ENCODE data around the gene RRAS2.

RRAS2 gene

GRCh38 chr11:14259878-14260277 lies 99.1 kb downstream of the RRAS2 start:
- TF ChIP-seq, protein P1, sequence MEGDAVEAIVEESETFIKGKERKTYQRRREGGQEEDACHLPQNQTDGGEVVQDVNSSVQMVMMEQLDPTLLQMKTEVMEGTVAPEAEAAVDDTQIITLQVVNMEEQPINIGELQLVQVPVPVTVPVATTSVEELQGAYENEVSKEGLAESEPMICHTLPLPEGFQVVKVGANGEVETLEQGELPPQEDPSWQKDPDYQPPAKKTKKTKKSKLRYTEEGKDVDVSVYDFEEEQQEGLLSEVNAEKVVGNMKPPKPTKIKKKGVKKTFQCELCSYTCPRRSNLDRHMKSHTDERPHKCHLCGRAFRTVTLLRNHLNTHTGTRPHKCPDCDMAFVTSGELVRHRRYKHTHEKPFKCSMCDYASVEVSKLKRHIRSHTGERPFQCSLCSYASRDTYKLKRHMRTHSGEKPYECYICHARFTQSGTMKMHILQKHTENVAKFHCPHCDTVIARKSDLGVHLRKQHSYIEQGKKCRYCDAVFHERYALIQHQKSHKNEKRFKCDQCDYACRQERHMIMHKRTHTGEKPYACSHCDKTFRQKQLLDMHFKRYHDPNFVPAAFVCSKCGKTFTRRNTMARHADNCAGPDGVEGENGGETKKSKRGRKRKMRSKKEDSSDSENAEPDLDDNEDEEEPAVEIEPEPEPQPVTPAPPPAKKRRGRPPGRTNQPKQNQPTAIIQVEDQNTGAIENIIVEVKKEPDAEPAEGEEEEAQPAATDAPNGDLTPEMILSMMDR (IDR thresholded peaks at IDR 0.05; ENCODE audit: poor library complexity, severe bottlenecking) = no peak
- no peak overlapping the region for H3K27ac ChIP-seq (ENCODE audit: poor library complexity, severe bottlenecking)
- ATAC-seq (ENCODE audit: low read depth) = no peak
- DNase-seq (ENCODE audit: low spot score) = no peak
- H3K27me3 ChIP-seq (ENCODE audit: insufficient read depth, poor library complexity, severe bottlenecking) = no peaks in the 10 kb centered on the region
- H3K9me3 ChIP-seq (ENCODE audit: severe bottlenecking) = no peaks in the 10 kb centered on the region
- peaks cover 4% of the 10 kb centered on the region for H3K4me1 ChIP-seq (ENCODE audit: insufficient read depth, poor library complexity, severe bottlenecking)
- no peak overlapping the region for H3K4me3 ChIP-seq (ENCODE audit: severe bottlenecking)
- no peaks in the 10 kb centered on the region for H3K36me3 ChIP-seq (ENCODE audit: low read depth)

GRCh38 chr11:14259186-14259784 lies 99.7 kb downstream of the RRAS2 start:
- TF ChIP-seq, protein P1 (IDR thresholded peaks at IDR 0.05; ENCODE audit: poor library complexity, severe bottlenecking) = no peak
- Histone ChIP-seq H3K9me3 (ENCODE audit: severe bottlenecking) (no peaks in the 10 kb centered on the region), H3K4me1 (ENCODE audit: insufficient read depth, poor library complexity, severe bottlenecking) (peaks cover 4% of the 10 kb centered on the region), H3K27me3 (ENCODE audit: insufficient read depth, poor library complexity, severe bottlenecking) (no peaks in the 10 kb centered on the region), H3K4me3 (ENCODE audit: severe bottlenecking) (no peak overlapping the region), H3K36me3 (ENCODE audit: low read depth) (no peaks in the 10 kb centered on the region), H3K27ac (ENCODE audit: poor library complexity, severe bottlenecking) (no peak overlapping the region)
- DNase-seq (ENCODE audit: low spot score) (no peak), ATAC-seq (ENCODE audit: low read depth) (no peak)

DNA sequence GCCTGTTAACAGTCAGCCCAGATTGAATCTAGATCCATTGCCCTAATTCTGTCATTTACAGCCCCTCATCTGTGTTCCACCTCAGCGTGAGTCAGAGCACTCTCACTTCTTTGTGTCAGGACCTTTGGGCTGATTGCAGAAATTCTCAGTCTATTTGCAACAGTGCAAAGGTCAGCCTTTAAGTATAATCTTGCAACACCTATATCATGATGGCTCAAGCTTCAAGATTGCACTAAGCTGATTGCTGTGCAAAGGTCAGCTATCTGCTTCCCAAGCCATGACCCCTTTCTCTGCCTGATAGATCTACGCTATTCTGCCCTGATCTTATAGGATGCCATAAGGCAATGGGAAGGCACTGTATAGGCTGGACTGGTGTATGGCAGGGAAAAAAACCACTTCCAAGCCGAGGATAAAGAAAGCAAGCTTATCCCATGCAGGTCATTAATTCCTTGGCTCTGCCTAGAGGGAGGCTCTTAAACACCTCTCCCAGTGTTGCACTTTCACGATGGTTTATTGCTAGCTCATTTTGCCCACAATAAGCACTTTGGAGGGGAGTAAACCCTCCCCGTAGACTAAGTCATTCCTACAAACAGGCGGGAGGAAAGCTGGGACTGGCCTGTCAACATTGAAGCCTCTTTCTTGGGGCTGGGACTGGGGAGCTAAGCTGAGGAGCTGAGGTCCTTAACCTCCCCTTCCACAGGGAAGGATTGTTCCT lies 100.6 kb downstream of the RRAS2 start:
- H3K9me3 ChIP-seq (ENCODE audit: severe bottlenecking) = no peaks in the 10 kb centered on the region
- TF ChIP-seq, protein P1 (IDR thresholded peaks at IDR 0.05; ENCODE audit: poor library complexity, severe bottlenecking) = no peak
- H3K27ac ChIP-seq (ENCODE audit: poor library complexity, severe bottlenecking) = no peak overlapping the region
- H3K4me3 ChIP-seq (ENCODE audit: severe bottlenecking) = no peak overlapping the region
- H3K36me3 ChIP-seq (ENCODE audit: low read depth) = no peaks in the 10 kb centered on the region
- peaks cover 4% of the 10 kb centered on the region for H3K4me1 ChIP-seq (ENCODE audit: insufficient read depth, poor library complexity, severe bottlenecking)
- DNase-seq (ENCODE audit: low spot score) = no peak
- peak; percentile 74 for ATAC-seq (ENCODE audit: low read depth)
- no peaks in the 10 kb centered on the region for H3K27me3 ChIP-seq (ENCODE audit: insufficient read depth, poor library complexity, severe bottlenecking)

DNA sequence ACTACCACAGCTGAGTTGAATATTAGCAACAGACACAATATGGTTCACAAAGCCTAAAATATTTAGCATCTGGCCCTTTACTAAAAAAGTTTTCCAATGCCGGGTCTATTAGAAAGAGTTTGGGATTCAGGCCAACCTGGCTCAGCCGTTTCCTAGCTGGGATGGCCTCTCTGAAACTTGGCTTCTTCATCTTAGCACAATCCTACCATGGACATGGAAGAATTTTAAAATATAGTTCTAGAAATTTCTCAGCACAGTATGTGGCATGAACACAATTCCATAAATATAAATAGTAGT lies 103.8 kb downstream of the RRAS2 start:
- ATAC-seq (ENCODE audit: low read depth) (no peak), DNase-seq (ENCODE audit: low spot score) (no peak)
- Histone ChIP-seq H3K27ac (ENCODE audit: poor library complexity, severe bottlenecking) (no peak overlapping the region), H3K36me3 (ENCODE audit: low read depth) (no peaks in the 10 kb centered on the region), H3K9me3 (ENCODE audit: severe bottlenecking) (no peaks in the 10 kb centered on the region), H3K4me3 (ENCODE audit: severe bottlenecking) (no peak overlapping the region), H3K27me3 (ENCODE audit: insufficient read depth, poor library complexity, severe bottlenecking) (no peaks in the 10 kb centered on the region), H3K4me1 (ENCODE audit: insufficient read depth, poor library complexity, severe bottlenecking) (peaks cover 4% of the 10 kb centered on the region)
- TF ChIP-seq, protein P1 (IDR thresholded peaks at IDR 0.05; ENCODE audit: poor library complexity, severe bottlenecking) = no peak
